ENCODE measurements around the gene NRN1L.
"Not testable (repeated sequence)": the region's sequence is repeated elsewhere in the genome, so short reads cannot be mapped to it uniquely, and the experiment has no call there.

The NRN1L gene

DNA sequence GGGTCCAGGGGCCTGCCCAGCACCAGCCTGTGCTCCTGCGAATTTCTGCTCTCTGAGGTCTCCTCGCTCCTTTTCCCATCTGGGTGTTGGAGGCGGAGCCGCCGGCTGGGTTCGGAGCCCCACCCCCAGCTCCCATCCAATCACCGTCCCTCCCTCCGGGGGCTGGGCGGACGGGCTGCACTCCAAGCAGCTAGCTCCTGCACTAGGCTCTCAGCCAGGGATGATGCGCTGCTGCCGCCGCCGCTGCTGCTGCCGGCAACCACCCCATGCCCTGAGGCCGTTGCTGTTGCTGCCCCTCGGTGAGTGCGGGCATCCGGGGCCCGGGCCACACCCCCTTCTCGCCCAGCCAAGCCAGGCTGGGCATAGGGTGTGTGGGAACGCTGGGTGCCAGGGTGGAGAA is at the start of gene NRN1L:
Gene NRN1L, plus strand, starts transcription at position 202 of the 400 bp plus-strand sequence. Its CDS starts 19 bp downstream, at position 221.
- no peak for DNase-seq (ENCODE audit: low read depth in 2 of 2, low spot score in 1 of 2)

GRCh38 chr16:67837190-67837589 is 47.5 kb upstream of the NRN1L start:
- DNase-seq (ENCODE audit: low read depth in 2 of 2, low spot score in 1 of 2), result not testable (repeated sequence)

GRCh38 chr16:67837811-67838210 is 46.9 kb upstream of the NRN1L start:
- no peak for DNase-seq (ENCODE audit: low read depth in 2 of 2, low spot score in 1 of 2)

DNA sequence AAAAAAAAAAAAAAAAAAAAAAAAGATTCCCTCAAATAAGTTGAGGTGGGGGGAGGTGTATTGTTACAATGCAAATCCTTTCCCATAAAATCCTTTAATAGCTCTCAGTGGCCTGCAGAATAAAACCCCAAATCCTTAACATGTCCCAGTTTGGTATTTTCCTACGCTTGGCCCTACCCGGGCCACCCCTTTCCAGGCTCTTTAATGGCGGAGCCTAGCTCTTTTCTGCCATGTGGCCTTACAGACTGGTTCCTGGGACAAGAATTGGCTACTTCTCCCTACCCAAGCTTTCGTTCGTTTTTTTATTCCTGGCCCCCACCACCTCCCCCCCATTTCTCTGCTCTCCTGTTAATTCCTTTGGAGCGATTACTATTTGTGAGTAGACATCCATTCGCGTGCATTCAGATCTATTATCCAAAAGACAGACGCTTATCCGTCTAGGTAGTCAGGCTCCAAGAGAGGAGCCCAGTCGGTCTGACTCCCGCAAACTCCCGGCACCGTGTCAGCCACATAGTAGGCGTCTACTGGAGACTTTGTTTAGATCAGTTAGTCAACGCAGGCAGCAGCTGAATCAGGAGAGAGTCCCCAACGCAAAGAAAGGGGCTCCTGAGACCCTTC is 43.4 kb upstream of the NRN1L start:
- DNase-seq (ENCODE audit: low read depth in 2 of 2, low spot score in 1 of 2), result no peak

DNA sequence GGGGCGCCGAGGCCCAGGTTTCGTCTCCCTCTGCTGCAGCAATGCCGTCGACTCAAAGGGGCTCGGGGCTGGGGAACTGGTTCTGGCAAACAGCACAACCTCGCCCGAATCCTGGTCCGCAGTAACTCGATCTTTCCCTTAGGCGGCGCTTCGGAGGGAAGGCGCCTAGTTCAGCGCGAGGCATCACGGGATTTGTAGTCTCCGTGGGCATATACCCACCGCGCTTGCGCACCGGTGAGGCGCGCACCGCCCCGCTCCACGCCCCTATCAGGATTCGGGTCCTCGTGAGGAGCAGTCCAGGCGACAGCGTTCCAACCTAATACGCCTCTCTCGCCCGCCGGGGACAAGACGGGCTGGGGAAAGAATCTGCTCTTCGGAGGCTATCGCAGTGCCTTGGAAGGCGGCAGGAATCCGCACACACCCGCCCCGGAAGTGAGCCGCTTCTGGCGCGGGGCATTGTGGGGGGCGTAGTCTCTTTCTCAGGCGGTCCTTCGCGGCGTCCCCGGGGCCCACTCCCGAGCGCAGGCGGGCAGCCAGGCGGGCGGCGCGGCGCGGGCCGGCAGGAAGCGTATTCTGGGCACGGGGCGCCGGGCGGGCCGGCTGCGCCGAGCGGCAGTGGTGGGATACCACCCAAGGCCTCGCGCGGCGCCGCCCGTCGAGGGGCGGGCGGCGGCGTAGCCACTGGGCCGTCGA is 42.7 kb upstream of the NRN1L start, which contains the start of gene THAP11:
Gene THAP11, plus strand, starts transcription at position 505 of the 693 bp plus-strand sequence. CDS start 235 bp downstream, outside the sequence.
- DNase-seq (ENCODE audit: low read depth in 2 of 2, low spot score in 1 of 2), result peak; percentile 86 to 88

- DNase-seq (ENCODE audit: low read depth in 2 of 2, low spot score in 1 of 2), result peak; percentile 31 to 32
Measured at GRCh38 chr16:67842509-67843342, 42.0 kb upstream of the NRN1L start.

- no peak for DNase-seq (ENCODE audit: low read depth in 2 of 2, low spot score in 1 of 2)
Measured at GRCh38 chr16:67843343-67843765, 41.3 kb upstream of the NRN1L start.

GRCh38 chr16:67844497-67844896 is 40.2 kb upstream of the NRN1L start:
- no peak for DNase-seq (ENCODE audit: low read depth in 2 of 2, low spot score in 1 of 2)

- DNase-seq (ENCODE audit: low read depth in 2 of 2, low spot score in 1 of 2), result no peak
Measured at GRCh38 chr16:67845291-67846062, 39.2 kb upstream of the NRN1L start.

DNA sequence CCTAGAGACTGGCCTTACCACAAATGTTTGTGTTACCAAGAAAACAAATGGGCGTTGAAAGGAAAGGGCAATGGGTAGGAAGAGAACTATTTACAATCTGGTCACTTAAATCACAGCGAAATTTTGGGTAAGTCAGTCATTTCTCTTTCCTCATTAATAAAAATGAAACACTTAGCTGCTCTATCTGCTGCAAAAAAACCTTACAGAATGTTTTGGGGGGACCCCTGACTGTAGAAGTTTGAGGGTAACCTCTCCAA is 38.7 kb upstream of the NRN1L start:
- DNase-seq (ENCODE audit: low read depth in 2 of 2, low spot score in 1 of 2), result no peak

DNA sequence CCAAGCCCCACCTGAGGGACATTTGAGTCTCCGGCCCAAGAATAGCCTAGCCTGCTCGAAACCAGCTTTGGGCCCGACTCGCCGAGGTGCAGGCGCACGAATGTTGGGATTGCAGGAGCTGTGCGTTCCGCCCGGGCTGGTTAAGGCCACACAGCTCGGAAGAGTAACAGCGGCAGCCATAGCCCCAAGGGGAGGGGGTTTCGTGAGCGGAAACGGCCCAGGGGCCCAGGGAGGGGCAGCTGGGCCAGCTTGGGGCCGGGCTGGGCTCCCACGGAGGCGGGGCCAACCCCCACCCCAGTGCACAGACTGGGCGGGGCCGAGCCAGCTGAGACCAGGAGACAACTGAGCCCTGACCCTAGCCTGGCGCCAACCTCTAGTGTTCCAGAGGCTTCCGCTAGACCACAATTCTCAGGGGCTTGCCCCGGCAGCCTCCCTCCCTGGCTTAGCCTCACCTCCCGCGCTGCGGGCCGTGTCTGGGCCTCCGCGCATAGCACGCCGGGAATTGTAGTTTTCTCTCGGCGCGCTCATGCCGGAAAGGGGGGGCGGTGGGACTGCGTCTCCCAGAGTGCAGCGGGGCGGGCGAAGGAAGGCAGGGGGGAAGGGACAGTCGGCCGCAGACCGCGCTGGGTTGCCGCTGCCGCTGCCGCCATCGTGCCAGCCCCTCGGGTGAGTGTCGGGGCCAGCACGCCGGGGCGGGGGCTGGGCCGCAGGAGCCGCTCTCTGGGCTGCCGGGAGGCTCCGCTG is 38.2 kb upstream of the NRN1L start, which contains the start of gene NUTF2:
Gene NUTF2, plus strand, starts transcription at position 614 of the 744 bp plus-strand sequence. CDS start 18,198 bp downstream, outside the sequence.
- peak; percentile 84 to 87 for DNase-seq (ENCODE audit: low read depth in 2 of 2, low spot score in 1 of 2)

DNA sequence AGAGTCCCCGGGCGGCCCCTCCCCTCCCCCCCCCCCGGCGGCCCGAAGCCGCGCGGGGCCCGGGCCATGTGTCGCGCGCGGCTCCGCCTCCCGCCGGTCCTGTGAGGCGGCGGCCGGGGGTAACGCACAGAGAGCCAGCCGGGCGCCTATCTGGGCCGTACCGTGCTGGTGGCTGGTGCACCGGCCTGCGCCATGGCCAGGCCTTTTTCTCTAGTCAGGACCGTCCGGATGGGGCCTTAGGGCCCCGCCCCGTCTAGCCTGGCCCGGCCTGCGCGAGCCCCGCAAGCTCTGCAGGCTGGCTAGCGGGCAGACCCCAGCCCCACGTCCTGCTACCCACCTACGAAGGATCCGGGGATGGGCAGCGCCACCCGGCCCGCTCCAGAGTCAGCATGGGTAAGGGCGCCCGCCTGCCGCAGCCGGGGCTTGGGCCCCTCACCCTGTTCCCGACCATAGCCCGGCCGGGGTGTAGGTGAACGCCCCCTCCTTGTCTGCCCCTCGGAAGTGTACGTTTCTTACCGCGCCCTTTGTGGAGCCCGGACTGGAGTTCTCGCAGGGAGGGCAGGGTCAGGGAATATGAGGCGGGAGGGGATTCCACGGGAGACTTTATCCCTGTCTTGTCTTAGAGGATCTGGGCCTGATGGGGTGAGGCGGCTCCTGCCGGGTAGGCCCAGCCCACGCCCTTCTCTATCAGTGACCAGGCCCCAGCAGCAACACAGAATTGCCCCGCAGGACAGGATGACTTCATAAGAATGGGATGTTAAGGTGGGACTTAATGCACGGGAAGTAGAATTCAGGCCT is 37.4 kb upstream of the NRN1L start, which contains the start of gene CENPT:
Gene CENPT, minus strand, starts transcription at position 630 of the 798 bp plus-strand sequence. CDS start 13,834 bp downstream, outside the sequence.
- DNase-seq (ENCODE audit: low read depth in 2 of 2, low spot score in 1 of 2), result peak in 1 of 2 donors; percentile 15

DNA sequence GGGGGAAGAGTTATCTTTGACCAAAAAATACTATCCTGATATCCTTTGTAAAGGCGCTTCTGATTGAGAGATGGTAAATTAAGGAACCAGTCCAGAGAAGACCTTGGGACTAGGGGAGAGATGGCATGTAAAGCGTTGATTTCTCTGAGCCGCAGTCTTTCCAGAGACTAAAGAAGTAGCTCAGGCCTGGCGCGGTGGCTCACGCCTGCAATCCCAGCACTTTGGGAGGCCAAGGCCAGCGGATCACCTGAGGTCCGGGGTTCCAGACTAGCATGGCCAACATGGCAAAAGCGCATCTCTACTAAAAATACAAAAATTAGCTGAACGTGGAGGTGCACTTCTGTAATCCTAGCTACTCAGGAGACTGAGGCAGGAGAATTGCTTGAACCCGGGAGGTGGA is 36.6 kb upstream of the NRN1L start:
- no peak for DNase-seq (ENCODE audit: low read depth in 2 of 2, low spot score in 1 of 2)

DNA sequence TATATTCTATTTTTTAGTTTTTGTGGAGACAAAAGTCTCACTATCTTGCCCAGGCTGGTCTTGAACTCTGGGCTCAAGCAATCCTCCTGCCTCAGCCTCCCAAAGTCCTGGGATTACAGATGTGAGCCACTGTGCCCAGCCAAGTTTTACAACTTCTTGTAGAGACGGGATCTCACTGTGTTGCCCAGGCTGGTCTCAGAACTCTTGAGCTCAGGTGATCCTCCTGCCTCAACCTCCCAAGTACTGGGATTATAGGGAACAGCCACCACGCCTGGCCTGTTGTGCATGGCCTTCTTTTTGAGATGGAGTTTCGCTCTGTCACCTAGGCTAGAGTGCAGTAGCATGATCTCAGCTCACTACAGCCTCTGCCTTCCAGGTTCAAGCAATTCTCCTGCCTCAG is 31.0 kb upstream of the NRN1L start:
- DNase-seq (ENCODE audit: low read depth in 2 of 2, low spot score in 1 of 2), result no peak

GRCh38 chr16:67855789-67856188 is 28.9 kb upstream of the NRN1L start:
- no peak for DNase-seq (ENCODE audit: low read depth in 2 of 2, low spot score in 1 of 2)

GRCh38 chr16:67856927-67857546 is 27.6 kb upstream of the NRN1L start:
- no peak for DNase-seq (ENCODE audit: low read depth in 2 of 2, low spot score in 1 of 2)

GRCh38 chr16:67857547-67858233 is 27.0 kb upstream of the NRN1L start:
- no peak for DNase-seq (ENCODE audit: low read depth in 2 of 2, low spot score in 1 of 2)

DNA sequence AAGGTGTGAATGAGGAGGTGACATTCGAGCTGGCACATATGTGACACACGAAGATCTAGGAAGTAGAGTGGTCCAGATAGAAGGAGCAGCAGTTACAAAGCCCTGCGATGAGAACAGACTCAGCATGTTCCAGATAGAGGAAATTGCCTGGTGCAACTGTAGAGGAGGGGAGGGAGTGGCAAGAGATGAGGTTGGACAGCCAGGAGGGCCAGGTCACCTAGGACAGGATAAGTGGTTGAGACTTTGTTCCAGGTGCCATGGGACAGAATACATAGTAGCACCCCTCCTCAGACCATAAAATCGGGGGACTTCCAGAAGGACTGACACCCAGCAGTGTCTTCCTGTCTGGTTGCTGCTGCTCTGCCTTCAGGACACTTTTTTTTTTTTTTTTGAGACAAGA is 26.2 kb upstream of the NRN1L start:
- DNase-seq (ENCODE audit: low read depth in 2 of 2, low spot score in 1 of 2), result no peak

All from stimulated activated CD8-positive, alpha-beta memory T cell treated with anti-CD3 and anti-CD28 coated beads, Interleukin-4, amount 100 ng/mL, for 1 hour (primary cell).